H1 (cell line): ENCODE measurements around the gene EPHA6. TPM values are rescaled to one million over a fixed set of nuclear protein-coding genes. Genes with fewer than 3 reads are reported as not detected.

Experiments used
- CTCF ChIA-PET: fragments of 300-600 bp; sonication (Branson Sonifier 250); formaldehyde crosslinking; loops from one replicate; lab custom pipeline; 2021; ENCODE audit not compliant: partially characterized antibody; lab: Charles Lee
- POLR2A ChIA-PET: fragments of 300-600 bp; sonication (Branson Sonifier 250); formaldehyde crosslinking; loops from one replicate; lab custom pipeline; 2021; ENCODE audit warnings: inconsistent platforms; ENCODE audit not compliant: partially characterized antibody; lab: Charles Lee
- DNase-seq, 2 experiments: peaks; one replicate each; pipeline versions ENCODE4 v3.0.0 to v3.0.0-alpha.2; 2010 to 2022; ENCODE audit warnings: low spot score in 2 of 2, low read depth in 1 of 2, mixed read lengths in 1 of 2
- FAIRE-seq: peaks from 2 replicates; lab custom pipeline; 2011; peaks lifted over from hg19 to GRCh38; lab: Jason Lieb, UNC
- H2AFZ ChIP-seq: 2 replicates; pipeline ENCODE4 v1.8.1; 2012; ENCODE audit warnings: low read length, inconsistent platforms
- H2AK5ac ChIP-seq: 2 replicates; pipeline ENCODE4 v1.6.1; 2013; ENCODE audit warnings: low read depth, low read length
- H2BK120ac ChIP-seq: replicated peaks from 2 replicates; pipeline ENCODE3; 2013; ENCODE audit warnings: low read depth, low read length, inconsistent platforms
- H2BK12ac ChIP-seq: 2 replicates; pipeline ENCODE4 v1.6.1; 2013; ENCODE audit warnings: low read depth, low read length
- H2BK15ac ChIP-seq: 2 replicates; pipeline ENCODE4 v1.6.1; 2013; ENCODE audit warnings: low read length
- H2BK20ac ChIP-seq: 2 replicates; pipeline ENCODE4 v1.6.1; 2013; ENCODE audit warnings: low read length
- H2BK5ac ChIP-seq: 2 replicates; pipeline ENCODE4 v1.6.1; 2013; ENCODE audit warnings: low read depth, low read length
- H3K14ac ChIP-seq: 2 replicates; pipeline ENCODE4 v1.6.1; 2013; ENCODE audit warnings: inconsistent platforms; ENCODE audit not compliant: insufficient read length
- H3K18ac ChIP-seq: 2 replicates; pipeline ENCODE4 v1.6.1; 2013; ENCODE audit warnings: low read length; ENCODE audit errors: extremely low read depth
- H3K23ac ChIP-seq: 2 replicates; pipeline ENCODE4 v1.6.1; 2013; ENCODE audit warnings: inconsistent platforms; ENCODE audit not compliant: insufficient read length
- H3K23me2 ChIP-seq: 2 replicates; pipeline ENCODE4 v1.6.1; 2013; ENCODE audit warnings: low read depth, low read length
- H3K27ac ChIP-seq: 2 replicates; pipeline ENCODE4 v1.6.1; 2011; ENCODE audit warnings: low read depth, low read length, inconsistent platforms
- H3K27me3 ChIP-seq, 4 experiments: replicated peaks in 1 of 4; 1 replicate in 1 of 4; 2 replicates in 3 of 4; pipeline versions ENCODE4 v1.6.1 to v1.8.1; 2011 to 2013; ENCODE audit warnings: low read length in 3 of 4, mild to moderate bottlenecking in 3 of 4, inconsistent platforms in 2 of 4, mixed read lengths in 2 of 4, moderate library complexity in 1 of 4; ENCODE audit not compliant: control insufficient read depth in 3 of 4, insufficient read depth in 3 of 4; ENCODE audit errors: extremely low read depth in 1 of 4
- H3K36me3 ChIP-seq, 4 experiments: 2 replicates each; pipeline versions ENCODE4 v1.6.1 to v1.8.1; 2011 to 2013; ENCODE audit warnings: mild to moderate bottlenecking in 4 of 4, low read length in 3 of 4, moderate library complexity in 2 of 4, control low read depth in 1 of 4, inconsistent platforms in 1 of 4; ENCODE audit not compliant: insufficient read depth in 4 of 4, control insufficient read depth in 2 of 4
- H3K4ac ChIP-seq: replicated peaks from 2 replicates; pipeline ENCODE3; 2013; ENCODE audit warnings: low read length, low read depth, mixed read lengths, inconsistent platforms; ENCODE audit not compliant: insufficient read length
- H3K4me1 ChIP-seq, 4 experiments: replicated peaks in 1 of 4; 1 replicate in 1 of 4; 2 replicates in 3 of 4; pipeline versions ENCODE4 v1.6.1 to v1.8.1; 2011 to 2013; ENCODE audit warnings: low read length in 3 of 4, inconsistent platforms in 2 of 4, mixed read lengths in 1 of 4; ENCODE audit not compliant: insufficient read depth in 4 of 4, control insufficient read depth in 3 of 4
- H3K4me2 ChIP-seq, 2 experiments: 2 replicates each; pipeline versions ENCODE4 v1.6.1 to v1.8.1; 2011 to 2013; ENCODE audit warnings: low read depth in 2 of 2, low read length in 2 of 2, control low read depth in 1 of 2, inconsistent platforms in 1 of 2, mild to moderate bottlenecking in 1 of 2; ENCODE audit not compliant: insufficient read depth in 1 of 2
- H3K4me3 ChIP-seq, 4 experiments: fragments of 200-600, 300-600 bp in 1 of 4; sonication (generic), shearing (Covaris generic), sonication (Bioruptor Twin) in 1 of 4; 2 replicates each; pipeline versions ENCODE4 v1.5.1 to v1.8.1; 2011 to 2016; ENCODE audit warnings: low read length in 4 of 4, low read depth in 3 of 4, control low read depth in 2 of 4, inconsistent platforms in 2 of 4, mild to moderate bottlenecking in 2 of 4, mixed read lengths in 1 of 4, moderate library complexity in 1 of 4; ENCODE audit not compliant: insufficient read depth in 2 of 4; ENCODE audit errors: extremely low read depth in 1 of 4
- H3K56ac ChIP-seq: replicated peaks from 2 replicates; pipeline ENCODE3; 2013; ENCODE audit warnings: low read depth, mild to moderate bottlenecking, mixed read lengths, low read length, inconsistent platforms; ENCODE audit not compliant: insufficient read length
- H3K79me1 ChIP-seq: 2 replicates; pipeline ENCODE4 v1.6.1; 2013; ENCODE audit warnings: low read depth, low read length, control low read depth
- H3K79me2 ChIP-seq, 2 experiments: 2 replicates each; pipeline versions ENCODE4 v1.6.1 to v1.8.1; 2012 to 2013; ENCODE audit warnings: low read length in 2 of 2, mild to moderate bottlenecking in 2 of 2, inconsistent platforms in 1 of 2; ENCODE audit not compliant: insufficient read depth in 2 of 2, control insufficient read depth in 1 of 2
- H3K9ac ChIP-seq, 4 experiments: replicated peaks in 1 of 4; 1 replicate in 1 of 4; 2 replicates in 3 of 4; pipeline versions ENCODE4 v1.6.1 to v1.8.1; 2011 to 2013; ENCODE audit warnings: low read depth in 3 of 4, low read length in 3 of 4, control low read depth in 2 of 4, mild to moderate bottlenecking in 2 of 4, moderate library complexity in 2 of 4, inconsistent platforms in 1 of 4; ENCODE audit errors: extremely low read depth in 1 of 4
- H3K9me3 ChIP-seq, 2 experiments: 2 replicates each; pipeline versions ENCODE4 v1.6.1 to v1.8.1; 2012 to 2013; ENCODE audit warnings: mild to moderate bottlenecking in 2 of 2, moderate library complexity in 2 of 2, control low read depth in 1 of 2, inconsistent platforms in 1 of 2, low read depth in 1 of 2, low read length in 1 of 2, mixed read lengths in 1 of 2; ENCODE audit not compliant: insufficient read depth in 2 of 2
- H4K20me1 ChIP-seq, 2 experiments: replicated peaks in 1 of 2; 2 replicates each; pipeline versions ENCODE3 to v1.8.1; 2011 to 2013; ENCODE audit warnings: inconsistent platforms in 2 of 2, low read length in 2 of 2, mild to moderate bottlenecking in 1 of 2; ENCODE audit not compliant: insufficient read depth in 2 of 2, control insufficient read depth in 1 of 2
- H4K5ac ChIP-seq: 2 replicates; pipeline ENCODE4 v1.6.1; 2013; ENCODE audit warnings: low read length, low read depth, mixed read lengths, inconsistent platforms; ENCODE audit not compliant: insufficient read length
- H4K8ac ChIP-seq: 2 replicates; pipeline ENCODE4 v1.8.0; 2013; ENCODE audit warnings: mild to moderate bottlenecking, moderate library complexity, low read length, inconsistent platforms; ENCODE audit not compliant: insufficient read depth; ENCODE audit errors: extremely low read depth
- H4K91ac ChIP-seq: replicated peaks from 2 replicates; pipeline ENCODE3; 2013; ENCODE audit warnings: low read length, mixed read lengths, inconsistent platforms; ENCODE audit not compliant: insufficient read length
- CBX8 ChIP-seq: fragments of 300-800, 300-1000 bp; sonication (generic); IDR thresholded peaks from 2 replicates; pipeline ENCODE4 v1.7.1; 2016; ENCODE audit warnings: low read depth, low read length, borderline replicate concordance
- WGBS, 2 experiments: shearing (Covaris generic) in 1 of 2; methylation state at CpG; one replicate each; pipeline versions ENCODE4 v1.1.6 to v1.1.7; 2013 to 2015; ENCODE audit warnings: low lambda C conversion rate in 2 of 2, mixed read lengths in 2 of 2, inconsistent platforms in 1 of 2, low coverage in 1 of 2, missing lambda C conversion rate in 1 of 2; ENCODE audit not compliant: insufficient replicate concordance in 2 of 2, insufficient coverage in 1 of 2, insufficient read length in 1 of 2; ENCODE audit errors: extremely low coverage in 1 of 2, missing lambda C conversion rate in 1 of 2; 5-methylcytosine and 5-hydroxymethylcytosine counted together
- polyA plus RNA-seq, 7 experiments: library from polyadenylated mRNA; depleted of rRNA in 3 of 7; stranded (reverse) in 5 of 7; unstranded in 2 of 7; fragments of >200 nt in 5 of 7; fragments of 200-250 nt in 2 of 7; gene quantifications; 1 replicate in 5 of 7; 2 replicates in 1 of 7; 4 replicates in 1 of 7; pipeline versions ENCODE4 v1.2.1 to v1.2.3, GENCODE V29; 2011 to 2013; ENCODE audit warnings: missing spikeins in 2 of 7, mixed read lengths in 2 of 7
- total RNA-seq: library from RNA; stranded (reverse); fragmentation: NEBNext Ultra II Directional; extraction: Animal tissue kit (Norgen Biotek cat#: 25700); gene quantifications from 2 replicates; pipeline ENCODE4 v1.2.1, GENCODE V29; 2021

The EPHA6 gene
- total and polyA plus RNA-seq, 2 of the 8 experiments (the other 6 are each of a cell fraction or from before 2014, with no cell fraction given): 0.83 to 3.2 TPM

GRCh38 chr3:97264180-97264579 lies 449.8 kb downstream of the EPHA6 start:
- Histone ChIP-seq H3K9me3 (no peaks in the 10 kb centered on the region), H4K91ac (peak overlapping the region; percentile 54), H3K4me2 (no peak overlapping the region), H2BK5ac (0 out of 2 replicates have a peak overlapping the region, but pooled peaks have one; percentile 4), H3K18ac (no peak overlapping the region), H3K23ac (no peak overlapping the region), H3K79me2 (no peaks in the 10 kb centered on the region), H2BK15ac (peak overlapping the region; percentile 1; the same call in 1 of the 2 replicates), H2BK20ac (no peak overlapping the region), H2AFZ (no peak overlapping the region), H2AK5ac (no peak overlapping the region), H2BK12ac (peak overlapping the region; percentile 51; the same call in 1 of the 2 replicates), H3K79me1 (no peaks in the 10 kb centered on the region), H3K23me2 (no peaks in the 10 kb centered on the region), H3K36me3 (no peaks in the 10 kb centered on the region), H3K4ac (no peak overlapping the region), H4K8ac (peak overlapping the region; percentile 65; the same call in 1 of the 2 replicates), H3K27ac (no peak overlapping the region), H4K5ac (no peak overlapping the region), H3K4me3 (no peak overlapping the region), H3K27me3 (no peaks in the 10 kb centered on the region), H3K4me1 (peaks cover 2 to 14% (median 5%) of the 10 kb centered on the region in 4 experiments; a peak in 5 of 7 replicates), H3K56ac (no peak overlapping the region), H2BK120ac (peak overlapping the region; percentile 69), H3K14ac (no peak overlapping the region), H3K9ac (no peak overlapping the region; a peak in 1 of 7 replicates), H4K20me1 (no peaks in the 10 kb centered on the region)
- no peak for FAIRE-seq
- POLR2A ChIA-PET: interaction anchor here (1.2 to 1.4 kb wide), 2 partner anchors 10 to 13 kb away, joined by 3 to 4 read pairs; no protein-coding TSS in a partner anchor
- no peak for DNase-seq
- WGBS, 2 experiments: 96% methylated on average over 8 of the region's 8 CpGs; no CpG with 5 or more reads in 1 of the 2 experiments
- CTCF ChIA-PET: interaction anchor here (0.9 to 1.5 kb wide), 5 partner anchors 10 to 395 kb away, joined by 3 to 4 read pairs (median 3); no protein-coding TSS in a partner anchor
- no peak for TF ChIP-seq CBX8
